D721Med (cell line): ENCODE data around the gene ZNF316.

Source experiments
- DNase-seq: peaks from one replicate; pipeline ENCODE4 v3.0.0; 2011; ENCODE audit warnings: low spot score; ENCODE audit not compliant: insufficient read length
- FAIRE-seq: peaks from 2 replicates; lab custom pipeline; 2011; peaks lifted over from hg19 to GRCh38; lab: Jason Lieb, UNC
- TF ChIP-seq, protein P1 (sequence below): IDR thresholded peaks from 2 replicates; pipeline ENCODE4 v1.5.1; 2012; ENCODE audit warnings: mild to moderate bottlenecking, control low read depth; ENCODE audit not compliant: insufficient read depth; ENCODE audit errors: missing control alignments

Gene ZNF316

GRCh38 chr7:6701860-6702259, 64.7 kb downstream of the ZNF316 start:
- no peak for DNase-seq
- TF ChIP-seq, protein P1, sequence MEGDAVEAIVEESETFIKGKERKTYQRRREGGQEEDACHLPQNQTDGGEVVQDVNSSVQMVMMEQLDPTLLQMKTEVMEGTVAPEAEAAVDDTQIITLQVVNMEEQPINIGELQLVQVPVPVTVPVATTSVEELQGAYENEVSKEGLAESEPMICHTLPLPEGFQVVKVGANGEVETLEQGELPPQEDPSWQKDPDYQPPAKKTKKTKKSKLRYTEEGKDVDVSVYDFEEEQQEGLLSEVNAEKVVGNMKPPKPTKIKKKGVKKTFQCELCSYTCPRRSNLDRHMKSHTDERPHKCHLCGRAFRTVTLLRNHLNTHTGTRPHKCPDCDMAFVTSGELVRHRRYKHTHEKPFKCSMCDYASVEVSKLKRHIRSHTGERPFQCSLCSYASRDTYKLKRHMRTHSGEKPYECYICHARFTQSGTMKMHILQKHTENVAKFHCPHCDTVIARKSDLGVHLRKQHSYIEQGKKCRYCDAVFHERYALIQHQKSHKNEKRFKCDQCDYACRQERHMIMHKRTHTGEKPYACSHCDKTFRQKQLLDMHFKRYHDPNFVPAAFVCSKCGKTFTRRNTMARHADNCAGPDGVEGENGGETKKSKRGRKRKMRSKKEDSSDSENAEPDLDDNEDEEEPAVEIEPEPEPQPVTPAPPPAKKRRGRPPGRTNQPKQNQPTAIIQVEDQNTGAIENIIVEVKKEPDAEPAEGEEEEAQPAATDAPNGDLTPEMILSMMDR, result no peak
- no peak for FAIRE-seq
